ENCODE results near the gene PRKAG2.
"Not testable (repeated sequence)": the region's sequence is repeated elsewhere in the genome, so short reads cannot be mapped to it uniquely, and the experiment has no call there.

PRKAG2 gene

GRCh38 chr7:151883857-151884256 lies 6.9 kb upstream of the PRKAG2 start:
- DNase-seq: no peak

GRCh38 chr7:151882734-151883133 lies 5.8 kb upstream of the PRKAG2 start:
- DNase-seq: no peak

- no peak for DNase-seq
These were observed 3.8 kb upstream of the PRKAG2 start for GRCh38 chr7:151880688-151881087.

- DNase-seq: no peak
These were observed 1.3 kb upstream of the PRKAG2 start for GRCh38 chr7:151877911-151878835.

GRCh38 chr7:151875942-151876898 lies 695 bp downstream of the PRKAG2 start:
- peak; percentile 16 for DNase-seq

GRCh38 chr7:151874479-151874878 lies 2.4 kb downstream of the PRKAG2 start:
- DNase-seq: not testable (repeated sequence)

- DNase-seq: no peak
These were observed 3.4 kb downstream of the PRKAG2 start for GRCh38 chr7:151873402-151873965.

GRCh38 chr7:151872531-151873401 lies 4.1 kb downstream of the PRKAG2 start:
- no peak for DNase-seq

GRCh38 chr7:151871904-151872303 lies 5.0 kb downstream of the PRKAG2 start:
- no peak for DNase-seq

- no peak for DNase-seq
These were observed 5.7 kb downstream of the PRKAG2 start for GRCh38 chr7:151871189-151871735.

GRCh38 chr7:151869968-151870918 lies 6.7 kb downstream of the PRKAG2 start:
- DNase-seq: no peak

GRCh38 chr7:151869455-151869854 lies 7.5 kb downstream of the PRKAG2 start:
- no peak for DNase-seq

GRCh38 chr7:151869109-151869428 lies 7.8 kb downstream of the PRKAG2 start:
- DNase-seq: no peak

- no peak for DNase-seq
These were observed 8.4 kb downstream of the PRKAG2 start for GRCh38 chr7:151868396-151869108.

GRCh38 chr7:151867912-151868311 lies 9.0 kb downstream of the PRKAG2 start:
- DNase-seq: no peak

- no peak for DNase-seq
These were observed 9.9 kb downstream of the PRKAG2 start for GRCh38 chr7:151866761-151867655.

GRCh38 chr7:151866028-151866427 lies 10.9 kb downstream of the PRKAG2 start:
- no peak for DNase-seq

GRCh38 chr7:151865070-151865670 lies 11.7 kb downstream of the PRKAG2 start:
- DNase-seq: no peak

GRCh38 chr7:151864561-151864960 lies 12.4 kb downstream of the PRKAG2 start:
- DNase-seq: no peak

Measured in fibroblast of skin of right biceps (primary cell).